GM18498 (cell line): Measurements from ENCODE around the gene FAM13A.
"Not testable (repeated sequence)": the region's sequence is repeated elsewhere in the genome, so short reads cannot be mapped to it uniquely, and the experiment has no call there.

Experiments
- ATAC-seq: cut with Tn5 transposase; IDR thresholded peaks from one replicate; pipeline ENCODE4 v1.9.1; 2021; ENCODE audit warnings: mild to moderate bottlenecking, moderate library complexity; ENCODE audit not compliant: unreplicated experiment

FAM13A gene

GRCh38 chr4:89044147-89044900 is 12.7 kb downstream of the FAM13A start:
- no peak for ATAC-seq

GRCh38 chr4:89042055-89042454 is 14.9 kb downstream of the FAM13A start:
- no peak for ATAC-seq

DNA sequence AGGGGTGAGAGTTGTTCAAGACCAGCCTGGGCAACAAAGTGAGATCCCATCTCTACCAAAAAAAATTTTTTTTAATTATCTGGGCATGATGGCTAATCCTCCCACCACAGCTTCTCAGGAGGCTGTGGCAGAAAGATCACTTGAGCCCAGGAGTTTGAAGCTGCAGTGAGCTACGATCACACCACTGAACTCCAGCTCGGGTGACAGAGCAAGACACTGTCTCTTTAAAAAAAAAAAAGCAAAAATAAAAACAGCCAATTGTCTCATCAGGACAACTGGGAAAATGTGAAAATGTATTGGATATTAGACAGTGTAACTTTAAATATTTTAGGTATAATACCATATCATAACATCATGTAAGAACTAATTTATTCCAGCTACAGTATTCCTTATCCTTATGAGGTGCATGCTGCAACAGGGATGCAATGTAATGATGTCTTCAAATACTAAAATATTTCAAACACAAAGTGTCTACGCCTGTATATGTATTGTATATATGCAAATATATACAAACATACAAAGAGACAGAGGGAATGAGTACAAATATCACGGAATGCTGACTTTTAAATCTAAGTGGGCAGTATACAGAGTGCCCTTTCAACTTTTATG is 17.2 kb downstream of the FAM13A start:
- ATAC-seq: no peak

DNA sequence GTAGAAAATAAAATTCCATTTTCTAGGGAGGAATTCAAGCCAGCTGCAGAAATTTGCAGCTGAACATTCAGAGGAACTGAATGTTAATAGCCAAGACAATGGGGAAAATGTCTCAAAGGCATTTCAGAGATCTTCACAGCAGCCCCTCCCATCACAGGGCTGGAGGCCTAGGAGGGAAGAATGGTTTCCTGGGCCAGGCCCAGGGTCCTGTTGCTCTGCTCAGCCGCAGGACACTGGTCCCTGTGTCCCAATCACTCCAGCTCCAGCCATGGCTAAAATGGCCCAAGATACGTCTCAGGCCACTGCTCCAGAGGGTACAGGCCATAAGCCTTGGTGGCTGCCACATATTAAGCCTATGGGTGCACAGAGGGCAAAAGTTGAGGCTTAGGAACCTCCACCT is 20.4 kb downstream of the FAM13A start:
- no peak for ATAC-seq

DNA sequence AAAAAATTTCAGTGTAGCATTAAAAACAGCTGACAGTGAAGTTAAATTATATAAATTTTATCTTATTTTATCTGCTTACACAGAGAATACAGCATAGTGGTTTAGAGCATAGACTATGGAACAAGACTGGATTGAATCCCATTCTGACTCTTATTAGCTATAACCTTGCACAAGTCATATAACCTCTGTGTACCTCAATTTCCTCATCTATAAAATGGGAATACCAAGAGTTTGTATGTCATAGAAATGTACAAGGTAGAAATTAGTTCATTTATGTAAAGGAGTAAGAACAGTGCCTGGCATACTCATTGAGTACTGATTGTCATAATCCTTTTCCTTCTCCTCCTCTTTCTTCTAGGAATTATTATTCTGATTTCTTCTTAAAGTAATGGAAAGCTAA is 25.7 kb downstream of the FAM13A start:
- no peak for ATAC-seq

DNA sequence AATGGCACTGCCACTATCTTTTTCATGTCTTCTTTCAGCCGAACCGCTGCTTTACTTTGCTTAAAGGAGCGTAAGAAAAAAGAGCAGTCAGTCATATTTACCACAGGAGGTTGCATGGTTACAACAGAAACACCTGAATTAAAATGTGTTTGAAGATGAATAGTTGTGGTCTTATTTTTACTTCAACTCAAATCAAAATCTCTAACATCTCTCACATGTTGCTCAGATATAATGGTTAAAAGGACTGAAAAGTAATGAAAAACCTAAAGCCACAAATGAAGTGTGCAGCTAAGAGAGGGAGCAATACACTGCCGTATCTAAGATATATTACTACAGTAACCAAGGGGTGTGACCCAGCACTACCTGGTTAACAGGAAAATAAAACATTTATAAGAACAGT is 27.4 kb downstream of the FAM13A start:
- ATAC-seq: no peak

DNA sequence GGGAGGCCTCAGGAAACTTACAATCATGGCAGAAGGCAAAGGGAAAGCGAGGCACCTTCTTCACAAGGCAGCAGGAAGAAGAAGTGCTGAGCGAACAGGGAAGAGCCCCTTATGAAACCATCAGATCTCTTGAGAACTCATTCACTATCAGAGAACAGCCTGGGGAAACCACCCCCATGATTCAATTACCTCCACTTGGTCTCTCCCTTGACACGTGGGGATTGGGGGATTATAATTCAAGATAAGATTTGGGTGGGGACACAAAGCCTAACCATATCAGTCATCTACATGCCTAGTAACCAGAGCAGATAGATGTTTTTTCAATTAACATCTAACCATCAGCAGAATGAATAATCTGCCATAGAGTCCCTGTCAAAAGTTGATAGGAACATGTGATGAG is 30.4 kb downstream of the FAM13A start:
- ATAC-seq: no peak

DNA sequence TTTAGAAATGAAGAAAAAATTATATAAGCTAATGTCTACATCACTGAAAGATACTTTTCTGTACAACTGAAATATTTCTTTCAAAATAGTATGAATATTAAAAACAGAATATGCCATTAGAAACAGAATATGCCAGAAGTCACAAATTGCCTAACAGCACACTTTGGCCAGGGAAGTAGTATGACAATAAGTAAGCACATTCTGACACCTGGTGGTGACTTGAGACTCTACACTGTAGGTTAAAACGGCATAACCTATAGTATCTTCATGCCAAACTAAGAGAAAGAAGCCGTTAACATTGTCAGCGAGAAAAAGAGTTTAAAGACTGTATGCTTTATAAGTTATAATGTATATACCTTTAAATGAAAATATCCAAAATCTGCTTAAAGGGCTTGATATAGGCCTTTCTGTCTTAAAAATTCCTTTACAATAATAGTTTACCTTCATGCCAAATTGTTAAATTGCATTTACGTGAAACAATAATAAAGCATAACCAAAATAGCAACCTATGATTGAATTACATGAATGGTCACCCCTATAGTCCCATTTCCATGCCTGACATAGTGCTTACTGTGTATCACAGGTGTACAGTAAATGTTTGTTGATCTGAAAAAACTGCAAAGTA is 32.8 kb downstream of the FAM13A start:
- ATAC-seq: peak; percentile 96

- ATAC-seq: no peak
These were observed 33.8 kb downstream of the FAM13A start for GRCh38 chr4:89023140-89023539.

GRCh38 chr4:89022426-89023128 is 34.4 kb downstream of the FAM13A start:
- no peak for ATAC-seq

GRCh38 chr4:89021684-89022083 is 35.3 kb downstream of the FAM13A start:
- no peak for ATAC-seq

DNA sequence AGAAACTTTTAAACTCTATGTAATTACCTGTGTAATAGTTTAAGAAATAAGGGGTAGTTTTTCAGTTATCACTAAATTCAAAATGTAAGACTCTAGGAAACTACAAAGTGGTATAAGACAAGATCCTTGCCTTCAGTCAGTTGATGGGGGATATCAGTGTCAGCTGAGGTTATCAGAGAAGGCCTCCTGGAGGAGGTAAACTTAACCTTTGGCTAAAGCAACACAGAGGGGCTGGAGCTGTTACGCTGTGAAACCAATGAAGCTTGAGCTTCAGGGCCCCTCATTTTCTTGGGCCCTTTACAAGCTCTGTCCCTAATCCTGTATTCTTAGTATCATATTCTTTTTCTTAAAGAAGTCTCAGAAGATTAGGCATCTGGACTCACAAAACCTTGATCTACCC is 35.9 kb downstream of the FAM13A start:
- no peak for ATAC-seq

DNA sequence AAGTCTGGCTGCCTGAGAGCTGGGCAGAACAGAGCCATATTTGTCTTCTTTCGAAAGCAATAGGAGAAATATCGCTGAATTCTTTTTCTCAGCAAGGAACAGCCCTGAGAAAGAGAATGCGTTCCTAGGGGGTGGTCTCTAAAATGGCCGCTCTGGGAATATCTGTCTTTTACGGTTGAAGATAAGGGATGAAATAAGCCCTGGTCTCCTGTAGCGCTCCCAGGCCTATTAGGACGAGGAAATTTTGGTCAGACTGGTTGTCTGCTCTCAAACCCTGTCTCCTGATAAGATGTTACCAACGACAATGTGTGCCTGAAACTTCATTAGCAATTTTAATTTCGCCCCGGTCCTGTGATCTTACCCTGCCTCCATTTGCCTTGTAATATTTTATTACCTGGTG is 42.1 kb downstream of the FAM13A start:
- ATAC-seq: not testable (repeated sequence)

GRCh38 chr4:89009761-89010369 is 47.1 kb downstream of the FAM13A start:
- no peak for ATAC-seq

DNA sequence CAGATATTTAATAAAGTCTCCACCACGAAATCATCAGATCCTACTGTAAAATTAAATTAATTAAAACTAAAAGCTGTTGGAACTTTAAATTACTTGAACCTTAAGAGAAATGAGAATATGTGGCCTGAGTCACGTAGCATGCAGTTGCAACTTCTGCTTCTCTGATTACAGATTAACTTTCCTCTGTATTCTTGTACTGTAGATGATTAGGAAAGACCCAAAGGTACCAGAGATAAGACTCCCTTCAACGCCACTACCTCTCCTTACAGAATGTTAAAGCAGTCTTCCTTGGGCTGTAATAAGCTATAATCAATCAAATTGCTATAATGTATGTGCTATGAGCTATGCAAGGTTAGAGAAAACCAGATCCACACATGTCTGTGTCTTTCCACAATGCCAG is 47.9 kb downstream of the FAM13A start:
- peak; percentile 65 for ATAC-seq

DNA sequence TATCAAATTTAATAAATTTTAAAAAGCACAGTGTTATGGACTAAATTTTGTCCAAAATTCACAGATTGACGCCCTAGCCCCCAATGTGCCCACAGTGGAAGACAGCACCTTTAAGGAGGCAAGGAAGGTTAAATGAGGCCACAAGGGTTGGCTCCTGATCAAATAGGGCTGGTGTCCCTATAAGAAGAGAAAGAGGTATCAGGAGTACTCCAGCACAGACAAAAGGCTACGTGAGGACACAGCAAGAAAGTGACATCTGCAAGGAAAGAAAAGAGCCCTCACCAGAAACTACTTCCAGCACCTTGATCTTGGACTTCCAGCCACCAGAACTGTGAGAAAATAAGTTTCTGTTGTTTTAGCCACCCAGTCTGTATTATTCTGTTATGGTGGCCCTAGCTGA is 48.8 kb downstream of the FAM13A start:
- ATAC-seq: no peak

DNA sequence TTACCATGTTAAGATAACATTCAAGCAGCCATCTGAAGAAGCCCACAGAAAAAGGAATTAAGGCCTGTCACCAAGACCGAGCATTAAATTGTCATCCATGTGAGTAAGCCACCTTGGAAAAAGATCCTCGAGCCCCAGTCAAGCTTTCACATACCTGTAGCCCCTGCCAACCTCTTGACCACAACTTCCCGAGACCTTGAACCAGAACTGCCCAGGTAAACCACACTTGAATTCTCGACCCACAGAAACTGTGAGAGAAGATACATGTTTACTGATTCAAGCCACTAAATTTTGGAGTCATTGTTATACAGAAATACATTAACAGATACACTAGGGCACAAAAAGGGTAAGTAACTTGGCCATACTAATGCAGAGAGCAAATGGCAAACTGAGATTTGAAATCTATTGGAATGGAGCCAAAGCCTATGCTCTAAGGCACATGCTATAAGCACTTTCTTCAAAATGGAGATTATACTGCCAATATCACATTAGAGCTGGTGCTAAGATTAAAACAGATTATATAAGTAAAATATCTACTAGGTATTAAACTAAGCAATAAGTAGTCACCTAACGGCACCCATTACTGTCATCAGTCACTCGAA is 49.5 kb downstream of the FAM13A start:
- ATAC-seq: no peak

- ATAC-seq: no peak
These were observed 50.7 kb downstream of the FAM13A start for GRCh38 chr4:89006307-89006706.

GRCh38 chr4:89005066-89005465 is 51.9 kb downstream of the FAM13A start:
- ATAC-seq: not testable (repeated sequence)

GRCh38 chr4:89001647-89002445 is 55.1 kb downstream of the FAM13A start:
- no peak for ATAC-seq
